NT2/D1 (cell line): ENCODE results near the gene A4GALT.
"Not testable (repeated sequence)": the region's sequence is repeated elsewhere in the genome, so short reads cannot be mapped to it uniquely, and the experiment has no call there.

Experiments
- DNase-seq: peaks from one replicate; pipeline ENCODE4 v3.0.0-alpha.2; 2011; ENCODE audit warnings: low read depth, low spot score
- H3K27me3 ChIP-seq: 2 replicates; pipeline ENCODE4 v1.6.0; 2011; ENCODE audit warnings: mild to moderate bottlenecking; ENCODE audit not compliant: insufficient read length, insufficient read depth
- H3K36me3 ChIP-seq: 2 replicates; pipeline ENCODE4 v1.6.1; 2011; ENCODE audit warnings: mild to moderate bottlenecking, low read length, mixed read lengths; ENCODE audit not compliant: insufficient read depth, insufficient read length
- H3K4me1 ChIP-seq: 2 replicates; pipeline ENCODE4 v1.5.1; 2011; ENCODE audit not compliant: insufficient read depth, insufficient read length
- H3K4me3 ChIP-seq: 2 replicates; pipeline ENCODE4 v1.5.1; 2011; ENCODE audit warnings: low read depth; ENCODE audit not compliant: insufficient read length
- H3K9ac ChIP-seq: 2 replicates; pipeline ENCODE4 v1.6.0; 2011; ENCODE audit warnings: low read depth; ENCODE audit not compliant: insufficient read length
- H3K9me3 ChIP-seq: 2 replicates; pipeline ENCODE4 v1.5.1; 2011; ENCODE audit warnings: mild to moderate bottlenecking, low read length; ENCODE audit not compliant: insufficient read depth
- SUZ12 ChIP-seq: IDR thresholded peaks from 2 replicates; pipeline ENCODE4 v1.6.1; 2011; ENCODE audit not compliant: insufficient read length, insufficient read depth; ENCODE audit errors: extremely low read depth
- YY1 ChIP-seq: IDR thresholded peaks from 2 replicates; pipeline ENCODE4 v1.6.1; 2011; ENCODE audit not compliant: insufficient read length, insufficient read depth
- ZNF274 ChIP-seq: IDR thresholded peaks from 2 replicates; pipeline ENCODE4 v1.6.1; 2011; ENCODE audit warnings: mild to moderate bottlenecking, low read depth, low read length

Gene A4GALT

GRCh38 chr22:42679691-42680090 lies 41.0 kb downstream of the A4GALT start:
- no peak overlapping the region for H3K9ac ChIP-seq
- no peak overlapping the region for H3K4me3 ChIP-seq
- TF ChIP-seq SUZ12 (no peak), YY1 (no peak), ZNF274 (no peak)
- H3K4me1 ChIP-seq, result no peaks in the 10 kb centered on the region
- no peaks in the 10 kb centered on the region for H3K36me3 ChIP-seq
- H3K9me3 ChIP-seq, result peaks cover 17% of the 10 kb centered on the region
- no peak for DNase-seq
- H3K27me3 ChIP-seq, result no peaks in the 10 kb centered on the region

GRCh38 chr22:42678894-42679293 lies 41.8 kb downstream of the A4GALT start:
- DNase-seq, result no peak
- no peak overlapping the region for H3K9ac ChIP-seq
- no peaks in the 10 kb centered on the region for H3K27me3 ChIP-seq
- H3K4me1 ChIP-seq, result no peaks in the 10 kb centered on the region
- no peak for TF ChIP-seq YY1
- TF ChIP-seq ZNF274, result no peak
- no peak for TF ChIP-seq SUZ12
- H3K9me3 ChIP-seq, result peaks cover 17% of the 10 kb centered on the region
- no peaks in the 10 kb centered on the region for H3K36me3 ChIP-seq
- H3K4me3 ChIP-seq, result no peak overlapping the region

- H3K4me3 ChIP-seq, DNase-seq, H3K4me1 ChIP-seq, H3K36me3 ChIP-seq, H3K27me3 ChIP-seq, H3K9ac ChIP-seq: not testable (repeated sequence)
- H3K9me3 ChIP-seq, result peaks cover 17% of the 10 kb centered on the region
These were observed 42.7 kb downstream of the A4GALT start for GRCh38 chr22:42677936-42678335.

- Histone ChIP-seq H3K4me1 (no peaks in the 10 kb centered on the region), H3K9me3 (peaks cover 17% of the 10 kb centered on the region), H3K4me3 (no peak overlapping the region), H3K27me3 (no peaks in the 10 kb centered on the region), H3K36me3 (no peaks in the 10 kb centered on the region), H3K9ac (no peak overlapping the region)
- DNase-seq, result no peak
- TF ChIP-seq SUZ12 (no peak), YY1 (no peak), ZNF274 (no peak)
These were observed 44.5 kb downstream of the A4GALT start for GRCh38 chr22:42676059-42676607.

- Histone ChIP-seq H3K27me3 (no peaks in the 10 kb centered on the region), H3K4me1 (no peaks in the 10 kb centered on the region), H3K4me3 (no peak overlapping the region), H3K9ac (no peak overlapping the region), H3K36me3 (no peaks in the 10 kb centered on the region), H3K9me3 (peaks cover 10% of the 10 kb centered on the region)
- no peak for DNase-seq
- TF ChIP-seq SUZ12, result no peak
- TF ChIP-seq YY1, result no peak
- TF ChIP-seq ZNF274, result no peak
These were observed 46.7 kb downstream of the A4GALT start for GRCh38 chr22:42673898-42674401.

- not testable (repeated sequence) for H3K9me3 ChIP-seq, H3K9ac ChIP-seq, DNase-seq, H3K4me1 ChIP-seq, H3K4me3 ChIP-seq, H3K36me3 ChIP-seq, H3K27me3 ChIP-seq
These were observed 47.6 kb downstream of the A4GALT start for GRCh38 chr22:42673071-42673470.

GRCh38 chr22:42670921-42671709 lies 49.6 kb downstream of the A4GALT start:
- H3K36me3 ChIP-seq, result no peaks in the 10 kb centered on the region
- H3K27me3 ChIP-seq, result no peaks in the 10 kb centered on the region
- no peak for TF ChIP-seq YY1
- no peak for TF ChIP-seq ZNF274
- no peak for TF ChIP-seq SUZ12
- no peaks in the 10 kb centered on the region for H3K4me1 ChIP-seq
- no peak for DNase-seq
- H3K9me3 ChIP-seq, result no peaks in the 10 kb centered on the region
- H3K9ac ChIP-seq, result no peak overlapping the region
- H3K4me3 ChIP-seq, result no peak overlapping the region
